Choroid plexus epithelial cell (primary cell): ENCODE measurements around the gene PML.
A peak's percentile ranks its signal among the peaks of the same experiment; 100 is the strongest.
"Not testable (repeated sequence)": the region's sequence is repeated elsewhere in the genome, so short reads cannot be mapped to it uniquely, and the experiment has no call there.

Source experiments
- DNase-seq: peaks from one replicate; pipeline ENCODE4 v3.0.0-alpha.2; 2010; ENCODE audit warnings: low read depth
- H3K4me3 ChIP-seq: 2 replicates; pipeline ENCODE4 v1.5.1; 2011; ENCODE audit warnings: low read depth, mild to moderate bottlenecking, control low read depth, low read length, moderate library complexity
- TF ChIP-seq, protein P1 (sequence below): conservative IDR thresholded peaks from 2 replicates; pipeline ENCODE4 v1.5.1; 2011; ENCODE audit warnings: low read depth, mild to moderate bottlenecking, control low read depth, inconsistent platforms, low read length, moderate library complexity

The PML gene

DNA sequence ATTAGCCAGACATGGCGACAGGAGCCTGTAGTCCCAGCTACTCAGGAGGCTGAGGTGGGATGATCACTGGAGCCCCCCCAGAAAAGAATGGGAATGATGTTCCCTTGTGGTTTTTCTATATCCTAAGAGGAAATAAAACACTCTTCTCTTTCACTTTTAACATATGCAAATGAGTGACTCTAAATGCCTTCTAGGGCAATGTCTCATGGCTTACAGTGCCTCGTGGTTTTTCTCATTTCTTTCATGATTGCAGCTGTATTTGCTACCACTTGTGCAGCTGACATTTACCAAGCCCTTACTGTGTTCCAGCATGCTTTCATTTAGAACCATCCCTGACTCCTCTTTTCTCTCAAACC lies 28.8 kb upstream of the PML start:
- DNase-seq = peak; percentile 69
- TF ChIP-seq, protein P1, sequence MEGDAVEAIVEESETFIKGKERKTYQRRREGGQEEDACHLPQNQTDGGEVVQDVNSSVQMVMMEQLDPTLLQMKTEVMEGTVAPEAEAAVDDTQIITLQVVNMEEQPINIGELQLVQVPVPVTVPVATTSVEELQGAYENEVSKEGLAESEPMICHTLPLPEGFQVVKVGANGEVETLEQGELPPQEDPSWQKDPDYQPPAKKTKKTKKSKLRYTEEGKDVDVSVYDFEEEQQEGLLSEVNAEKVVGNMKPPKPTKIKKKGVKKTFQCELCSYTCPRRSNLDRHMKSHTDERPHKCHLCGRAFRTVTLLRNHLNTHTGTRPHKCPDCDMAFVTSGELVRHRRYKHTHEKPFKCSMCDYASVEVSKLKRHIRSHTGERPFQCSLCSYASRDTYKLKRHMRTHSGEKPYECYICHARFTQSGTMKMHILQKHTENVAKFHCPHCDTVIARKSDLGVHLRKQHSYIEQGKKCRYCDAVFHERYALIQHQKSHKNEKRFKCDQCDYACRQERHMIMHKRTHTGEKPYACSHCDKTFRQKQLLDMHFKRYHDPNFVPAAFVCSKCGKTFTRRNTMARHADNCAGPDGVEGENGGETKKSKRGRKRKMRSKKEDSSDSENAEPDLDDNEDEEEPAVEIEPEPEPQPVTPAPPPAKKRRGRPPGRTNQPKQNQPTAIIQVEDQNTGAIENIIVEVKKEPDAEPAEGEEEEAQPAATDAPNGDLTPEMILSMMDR = no peak
- H3K4me3 ChIP-seq = no peak overlapping the region

DNA sequence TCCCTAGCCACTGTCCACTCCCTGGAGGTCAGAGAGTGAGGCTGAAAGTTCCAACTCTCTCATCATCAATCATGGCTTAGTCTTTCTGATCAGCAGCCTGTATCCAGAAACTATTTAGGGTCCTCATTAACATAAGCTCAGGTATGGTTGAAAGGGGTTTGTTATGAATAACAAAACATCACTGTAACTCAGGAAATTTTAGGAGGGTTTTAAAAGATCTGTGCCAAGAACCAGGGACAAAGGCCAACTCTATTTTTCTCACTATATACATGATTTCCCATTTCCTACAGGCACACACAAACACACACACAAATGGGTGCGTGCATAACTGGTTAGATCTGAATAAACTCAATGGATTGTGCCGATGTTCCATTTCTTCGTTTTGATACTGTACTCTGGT lies 26.1 kb upstream of the PML start:
- no peak for DNase-seq
- TF ChIP-seq, protein P1 = no peak
- no peak overlapping the region for H3K4me3 ChIP-seq

DNA sequence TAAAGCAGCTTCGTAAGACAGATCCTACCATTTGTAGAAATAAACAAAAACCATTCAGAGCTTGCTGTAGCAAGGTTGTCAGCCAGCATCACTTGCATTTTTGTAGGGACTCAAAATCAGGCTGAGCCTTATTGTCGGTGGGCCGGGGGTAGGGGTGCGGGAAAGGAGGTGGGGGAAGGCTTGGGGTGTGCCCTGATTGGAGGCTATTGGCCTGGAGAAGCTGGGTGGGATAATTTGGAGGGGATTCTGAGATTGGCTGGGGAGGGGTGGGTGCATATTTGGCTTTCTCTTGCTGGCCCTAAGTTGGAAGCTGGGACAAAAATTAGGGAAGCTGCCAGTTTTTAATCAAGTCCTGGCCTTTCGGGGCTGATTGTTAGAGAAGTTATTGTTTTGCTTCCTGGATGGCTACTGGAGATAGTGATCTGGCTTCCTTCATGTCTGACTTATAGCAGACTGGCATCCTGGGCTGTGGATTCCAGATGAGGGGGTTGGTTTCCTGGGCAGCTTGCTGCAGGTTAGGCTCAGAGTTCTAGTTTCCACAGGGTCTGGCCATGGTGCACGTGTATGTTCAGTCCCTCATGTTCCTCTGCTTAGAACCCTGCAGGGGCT lies 25.3 kb upstream of the PML start:
- DNase-seq = no peak
- no peak overlapping the region for H3K4me3 ChIP-seq
- TF ChIP-seq, protein P1 = no peak

DNA sequence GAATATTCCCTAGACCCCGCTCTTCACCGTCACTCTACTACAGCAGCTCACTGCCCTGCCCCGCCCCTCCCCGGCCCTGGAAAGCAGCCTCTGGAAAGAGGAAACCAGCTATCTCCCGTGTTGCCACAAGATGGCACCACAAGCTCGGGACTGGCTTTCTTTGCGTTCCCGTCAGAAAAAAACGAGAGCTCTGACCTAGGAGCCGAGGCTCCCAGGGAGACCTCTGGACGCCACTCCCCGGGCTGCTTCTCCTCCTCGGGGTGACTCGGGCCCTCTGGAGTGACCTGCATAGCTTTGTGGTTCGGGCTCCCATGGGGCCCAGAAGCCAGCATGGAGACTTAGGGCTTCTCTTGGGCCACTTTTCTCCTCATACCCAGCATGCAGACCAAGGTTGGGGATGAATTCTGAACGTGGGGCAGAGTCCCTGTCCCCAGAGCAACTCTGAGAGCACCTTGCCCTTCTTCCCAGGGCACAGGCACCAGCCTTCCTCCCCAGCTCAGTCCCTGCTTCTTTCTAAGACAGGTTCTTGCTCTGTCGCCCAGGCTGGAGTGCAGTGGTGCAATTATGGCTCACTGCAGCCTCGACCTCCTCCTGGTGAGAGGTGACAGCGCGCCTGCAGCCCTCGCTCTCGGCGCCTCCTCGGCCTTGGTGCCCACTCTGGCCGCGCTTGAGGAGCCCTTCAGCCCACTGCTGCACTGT lies 21.4 kb upstream of the PML start:
- TF ChIP-seq, protein P1 = peak; percentile 93
- peak overlapping the region; percentile 24 for H3K4me3 ChIP-seq
- DNase-seq = peak; percentile 88

DNA sequence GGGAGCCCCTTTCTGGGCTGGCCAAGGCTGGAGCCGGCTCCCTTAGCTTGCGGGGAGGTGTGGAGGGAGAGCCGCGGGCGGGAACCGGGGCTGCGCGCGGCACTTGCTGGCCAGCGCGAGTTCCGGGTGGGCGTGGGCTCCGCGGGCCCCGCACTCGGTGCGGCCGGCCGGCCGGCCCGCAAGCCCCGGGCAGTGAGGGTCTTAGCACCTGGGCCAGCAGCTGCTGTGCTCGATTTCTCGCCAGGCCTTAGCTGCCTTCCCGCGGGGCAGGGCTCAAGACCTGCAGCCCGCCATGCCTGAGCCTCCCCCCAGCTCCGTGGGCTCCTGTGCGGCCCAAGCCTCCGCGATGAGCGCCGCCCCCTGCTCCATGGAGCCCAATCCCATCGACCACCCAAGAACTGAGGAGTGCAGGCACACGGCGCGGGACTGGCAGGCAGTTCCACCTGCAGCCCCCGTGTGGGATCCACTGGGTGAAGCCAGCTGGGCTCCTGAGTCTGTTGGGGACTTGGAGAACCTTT lies 20.8 kb upstream of the PML start:
- DNase-seq, H3K4me3 ChIP-seq: not testable (repeated sequence)

DNA sequence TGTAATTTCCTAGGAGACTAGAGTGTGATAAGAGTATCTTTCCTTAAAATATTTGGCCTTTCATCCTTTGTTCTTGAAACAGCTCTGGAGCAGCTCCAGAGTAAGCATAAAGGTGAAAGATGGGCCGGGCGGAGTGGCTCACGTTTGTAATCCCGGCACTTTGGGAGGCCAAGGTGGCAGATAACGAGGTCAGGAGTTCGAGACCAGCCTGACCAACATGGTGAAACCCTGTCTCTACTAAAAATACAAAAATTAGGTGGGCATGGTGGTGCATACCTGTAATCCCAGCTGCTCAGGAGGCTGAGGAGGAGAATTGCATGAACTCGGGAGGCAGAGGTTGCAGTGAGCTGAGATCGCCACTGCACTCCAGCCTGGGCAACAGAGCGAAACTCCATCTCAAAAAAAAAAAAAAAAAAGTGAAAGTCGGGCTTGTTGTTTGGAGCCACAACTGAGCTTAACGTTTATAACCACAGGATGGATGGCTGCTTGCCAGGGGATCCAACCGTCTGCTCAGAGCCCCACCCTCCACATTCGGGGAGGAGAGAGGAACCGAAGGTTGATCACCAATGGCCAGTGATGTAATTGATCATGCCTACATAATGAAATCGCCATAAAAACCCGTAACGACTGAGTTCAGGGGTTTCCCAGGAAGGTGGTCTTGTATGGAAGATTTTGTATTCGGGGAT lies 18.9 kb upstream of the PML start:
- DNase-seq = peak; percentile 60
- not testable (repeated sequence) for H3K4me3 ChIP-seq

DNA sequence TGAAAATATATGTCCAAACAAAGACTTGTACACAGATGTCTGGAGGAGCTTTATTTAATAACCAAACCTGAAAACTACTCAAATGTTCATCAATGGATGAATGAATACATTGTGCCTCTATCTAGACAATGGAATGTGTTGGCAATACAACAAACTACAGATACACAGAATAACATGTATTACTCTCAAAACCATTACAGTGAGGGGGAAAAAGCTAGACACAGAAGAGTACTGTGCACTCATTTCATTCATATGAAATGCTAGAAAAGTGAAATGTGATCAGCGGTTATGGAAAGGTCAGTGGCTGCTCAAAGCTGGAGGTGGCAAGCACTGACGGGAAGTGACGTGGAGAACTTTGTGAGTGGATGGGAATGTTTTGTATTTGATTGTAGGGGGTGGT lies 15.6 kb upstream of the PML start:
- no peak overlapping the region for H3K4me3 ChIP-seq
- DNase-seq = no peak
- TF ChIP-seq, protein P1 = no peak

DNA sequence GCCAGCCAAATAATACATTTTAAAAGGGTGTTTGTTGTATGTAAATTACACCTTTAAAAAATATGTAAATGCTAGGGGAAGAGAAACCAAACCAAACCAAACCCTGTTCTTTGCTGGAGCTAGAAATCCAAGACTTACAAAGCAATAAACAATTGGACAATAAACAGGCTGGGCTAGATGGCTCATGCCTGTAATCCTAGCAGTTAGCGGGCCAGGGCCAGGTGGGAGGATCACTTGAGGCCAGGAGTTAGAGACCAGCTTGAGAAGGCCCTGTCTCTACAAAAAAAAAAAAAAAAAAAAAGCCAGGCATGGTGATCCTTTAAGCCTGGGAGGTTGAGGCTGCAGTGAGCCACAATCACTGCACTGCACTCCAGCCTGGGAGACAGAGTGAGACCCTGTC lies 14.9 kb upstream of the PML start:
- TF ChIP-seq, protein P1 = no peak
- DNase-seq = no peak
- no peak overlapping the region for H3K4me3 ChIP-seq
